Measurements from ENCODE around the gene ZBTB37.

The ZBTB37 gene

DNA sequence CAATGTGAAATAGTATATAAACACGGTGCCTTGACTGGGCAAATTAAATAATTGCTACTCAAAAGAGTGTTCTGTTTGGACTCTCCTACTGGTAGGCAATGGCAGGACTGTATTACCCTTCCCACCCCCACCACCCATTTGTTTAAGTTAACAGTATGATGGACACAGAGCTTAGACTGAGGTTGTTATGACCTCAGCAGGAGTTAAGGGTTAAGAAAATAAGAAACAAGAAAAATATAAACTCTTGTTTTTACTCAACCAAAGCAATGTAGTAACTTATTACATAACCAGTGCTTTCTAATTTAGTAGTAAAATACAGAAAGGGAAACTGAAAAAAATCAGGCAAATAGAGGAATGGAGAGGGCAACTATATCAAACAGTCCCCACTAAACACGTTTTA is 68.9 kb downstream of the ZBTB37 start:
- H3K36me3 Mint-ChIP-seq (ENCODE audit: insufficient read depth) = peaks cover 67% of the 10 kb centered on the region
- ATAC-seq (replicated peaks) (no peak), DNase-seq (no peak)
- no peaks in the 10 kb centered on the region for H3K4me1 Mint-ChIP-seq (ENCODE audit: low read depth in 2 of 2)
- no peak overlapping the region for H3K27ac Mint-ChIP-seq
- no peak overlapping the region for H3K4me3 Mint-ChIP-seq
- no peaks in the 10 kb centered on the region for H3K9me3 Mint-ChIP-seq
- H3K27me3 Mint-ChIP-seq = no peaks in the 10 kb centered on the region

DNA sequence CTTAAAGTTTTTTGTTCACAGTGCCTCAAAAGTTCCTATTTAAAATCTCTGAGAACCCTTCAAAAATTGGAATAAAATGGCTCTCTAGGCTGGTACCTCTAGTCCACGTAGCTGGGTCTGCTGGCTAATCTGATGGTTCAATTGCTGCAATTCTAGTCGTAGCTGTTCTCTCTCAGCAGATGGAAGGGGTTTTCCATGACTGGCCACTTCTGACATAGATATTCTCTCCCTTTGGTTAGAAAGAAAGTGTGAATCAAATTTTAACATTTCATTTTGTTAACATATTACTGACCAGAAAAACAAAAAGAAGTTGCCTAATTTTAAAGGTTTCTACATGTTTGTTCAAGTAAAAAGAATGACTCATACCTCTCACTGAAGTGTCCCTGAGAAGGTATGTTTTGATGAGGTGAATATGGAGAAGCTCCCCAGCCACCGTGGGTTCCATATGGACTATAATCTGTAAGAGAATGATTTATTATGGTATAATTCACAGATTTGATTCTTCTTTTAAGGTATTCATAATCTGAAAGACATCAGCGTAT is 78.3 kb downstream of the ZBTB37 start:
- Mint-ChIP-seq H3K9me3 (no peaks in the 10 kb centered on the region), H3K27ac (peak overlapping the region in 1 of 2 donors; percentile 58), H3K4me1 (ENCODE audit: low read depth in 2 of 2) (peaks cover 5% of the 10 kb centered on the region in 2 donors), H3K36me3 (ENCODE audit: insufficient read depth) (peaks cover 88% of the 10 kb centered on the region), H3K4me3 (no peak overlapping the region), H3K27me3 (no peaks in the 10 kb centered on the region)
- DNase-seq = no peak
- no peak for ATAC-seq (replicated peaks)

DNA sequence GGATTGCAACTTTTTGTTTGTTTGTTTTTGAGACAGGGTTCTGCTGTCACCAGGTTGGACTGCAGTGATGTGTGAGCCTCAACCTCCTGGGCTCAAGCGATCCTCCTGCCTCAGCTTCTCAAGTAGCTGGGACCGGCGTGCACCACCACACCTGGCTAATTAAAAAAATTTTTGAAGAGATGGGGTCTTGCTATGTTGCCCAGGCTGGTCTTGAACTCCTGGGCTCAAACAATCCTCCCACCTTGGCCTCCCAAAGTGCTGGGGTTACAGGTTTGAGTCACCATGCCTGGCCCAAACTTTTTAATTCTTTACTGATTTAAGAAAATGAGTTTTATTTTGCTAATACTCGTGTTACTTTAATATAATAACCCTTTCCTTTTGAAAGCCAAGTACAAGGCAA is 80.4 kb downstream of the ZBTB37 start:
- H3K9me3 Mint-ChIP-seq = no peaks in the 10 kb centered on the region
- H3K4me1 Mint-ChIP-seq (ENCODE audit: low read depth in 2 of 2) = peaks cover 3 to 11% of the 10 kb centered on the region in 2 donors
- H3K27me3 Mint-ChIP-seq = no peaks in the 10 kb centered on the region
- no peak overlapping the region for H3K4me3 Mint-ChIP-seq
- no peak for ATAC-seq (replicated peaks)
- no peak for DNase-seq
- no peak overlapping the region for H3K27ac Mint-ChIP-seq
- peaks cover 89% of the 10 kb centered on the region for H3K36me3 Mint-ChIP-seq (ENCODE audit: insufficient read depth)

All from effector memory CD8-positive, alpha-beta T cell (primary cell).